GM21526 (cell line): ENCODE measurements around the gene PCDHB12.
"Not testable (repeated sequence)": the region's sequence is repeated elsewhere in the genome, so short reads cannot be mapped to it uniquely, and the experiment has no call there.

Source experiments
- ATAC-seq: cut with Tn5 transposase; IDR thresholded peaks from one replicate; pipeline ENCODE4 v1.9.1; 2021; ENCODE audit warnings: moderate library complexity; ENCODE audit not compliant: unreplicated experiment, low FRiP score

Gene PCDHB12

GRCh38 chr5:141201646-141202045 is 6.9 kb upstream of the PCDHB12 start:
- not testable (repeated sequence) for ATAC-seq

DNA sequence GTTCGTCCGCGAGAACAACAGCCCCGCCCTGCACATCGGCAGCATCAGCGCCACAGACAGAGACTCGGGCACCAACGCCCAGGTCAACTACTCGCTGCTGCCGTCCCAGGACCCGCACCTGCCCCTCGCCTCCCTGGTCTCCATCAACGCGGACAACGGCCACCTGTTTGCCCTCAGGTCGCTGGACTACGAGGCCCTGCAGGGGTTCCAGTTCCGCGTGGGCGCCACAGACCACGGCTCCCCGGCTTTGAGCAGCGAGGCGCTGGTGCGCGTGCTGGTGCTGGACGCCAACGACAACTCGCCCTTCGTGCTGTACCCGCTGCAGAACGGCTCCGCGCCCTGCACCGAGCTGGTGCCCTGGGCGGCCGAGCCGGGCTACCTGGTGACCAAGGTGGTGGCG is 1.8 kb downstream of the PCDHB12 start:
- not testable (repeated sequence) for ATAC-seq

DNA sequence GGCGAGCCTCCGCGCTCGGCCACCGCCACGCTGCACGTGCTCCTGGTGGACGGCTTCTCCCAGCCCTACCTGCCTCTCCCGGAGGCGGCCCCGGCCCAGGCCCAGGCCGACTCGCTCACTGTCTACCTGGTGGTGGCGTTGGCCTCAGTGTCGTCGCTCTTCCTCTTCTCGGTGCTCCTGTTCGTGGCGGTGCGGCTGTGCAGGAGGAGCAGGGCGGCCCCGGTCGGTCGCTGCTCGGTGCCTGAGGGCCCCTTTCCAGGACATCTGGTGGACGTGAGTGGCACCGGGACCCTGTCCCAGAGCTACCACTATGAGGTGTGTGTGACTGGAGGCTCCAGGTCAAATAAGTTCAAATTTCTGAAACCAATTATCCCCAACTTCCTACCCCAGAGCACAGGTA is 2.3 kb downstream of the PCDHB12 start:
- not testable (repeated sequence) for ATAC-seq

- not testable (repeated sequence) for ATAC-seq
Observed at GRCh38 chr5:141213656-141214339, 5.3 kb downstream of the PCDHB12 start, which contains the start of gene PCDHB13. Gene PCDHB13, plus strand, starts transcription at chr5:141213919. Its CDS starts 205 bp downstream, at chr5:141214124.

DNA sequence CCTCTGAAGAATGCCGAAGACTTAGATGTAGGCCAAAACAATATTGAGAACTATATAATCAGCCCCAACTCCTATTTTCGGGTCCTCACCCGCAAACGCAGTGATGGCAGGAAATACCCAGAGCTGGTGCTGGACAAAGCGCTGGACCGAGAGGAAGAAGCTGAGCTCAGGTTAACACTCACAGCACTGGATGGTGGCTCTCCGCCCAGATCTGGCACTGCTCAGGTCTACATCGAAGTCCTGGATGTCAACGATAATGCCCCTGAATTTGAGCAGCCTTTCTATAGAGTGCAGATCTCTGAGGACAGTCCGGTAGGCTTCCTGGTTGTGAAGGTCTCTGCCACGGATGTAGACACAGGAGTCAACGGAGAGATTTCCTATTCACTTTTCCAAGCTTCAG is 6.1 kb downstream of the PCDHB12 start:
- not testable (repeated sequence) for ATAC-seq

DNA sequence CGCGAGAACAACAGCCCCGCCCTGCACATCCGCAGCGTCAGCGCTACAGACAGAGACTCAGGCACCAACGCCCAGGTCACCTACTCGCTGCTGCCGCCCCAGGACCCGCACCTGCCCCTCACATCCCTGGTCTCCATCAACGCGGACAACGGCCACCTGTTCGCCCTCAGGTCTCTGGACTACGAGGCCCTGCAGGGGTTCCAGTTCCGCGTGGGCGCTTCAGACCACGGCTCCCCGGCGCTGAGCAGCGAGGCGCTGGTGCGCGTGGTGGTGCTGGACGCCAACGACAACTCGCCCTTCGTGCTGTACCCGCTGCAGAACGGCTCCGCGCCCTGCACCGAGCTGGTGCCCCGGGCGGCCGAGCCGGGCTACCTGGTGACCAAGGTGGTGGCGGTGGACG is 7.0 kb downstream of the PCDHB12 start:
- ATAC-seq, result not testable (repeated sequence)

GRCh38 chr5:141216035-141216434 is 7.5 kb downstream of the PCDHB12 start:
- not testable (repeated sequence) for ATAC-seq

- ATAC-seq, result no peak
Observed at GRCh38 chr5:141223112-141223783, 14.7 kb downstream of the PCDHB12 start, which contains the start of gene PCDHB14. Gene PCDHB14, plus strand, starts transcription at chr5:141223343. Its CDS starts 163 bp downstream, at chr5:141223506.

DNA sequence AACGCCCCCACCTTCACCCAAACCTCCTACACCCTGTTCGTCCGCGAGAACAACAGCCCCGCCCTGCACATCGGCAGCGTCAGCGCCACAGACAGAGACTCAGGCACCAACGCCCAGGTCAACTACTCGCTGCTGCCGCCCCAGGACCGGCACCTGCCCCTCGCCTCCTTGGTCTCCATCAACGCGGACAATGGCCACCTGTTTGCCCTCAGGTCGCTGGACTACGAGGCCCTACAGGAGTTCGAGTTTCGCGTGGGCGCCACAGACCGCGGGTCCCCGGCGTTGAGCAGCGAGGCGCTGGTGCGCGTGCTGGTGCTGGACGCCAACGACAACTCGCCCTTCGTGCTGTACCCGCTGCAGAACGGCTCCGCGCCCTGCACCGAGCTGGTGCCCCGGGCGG is 16.3 kb downstream of the PCDHB12 start:
- ATAC-seq, result not testable (repeated sequence)

DNA sequence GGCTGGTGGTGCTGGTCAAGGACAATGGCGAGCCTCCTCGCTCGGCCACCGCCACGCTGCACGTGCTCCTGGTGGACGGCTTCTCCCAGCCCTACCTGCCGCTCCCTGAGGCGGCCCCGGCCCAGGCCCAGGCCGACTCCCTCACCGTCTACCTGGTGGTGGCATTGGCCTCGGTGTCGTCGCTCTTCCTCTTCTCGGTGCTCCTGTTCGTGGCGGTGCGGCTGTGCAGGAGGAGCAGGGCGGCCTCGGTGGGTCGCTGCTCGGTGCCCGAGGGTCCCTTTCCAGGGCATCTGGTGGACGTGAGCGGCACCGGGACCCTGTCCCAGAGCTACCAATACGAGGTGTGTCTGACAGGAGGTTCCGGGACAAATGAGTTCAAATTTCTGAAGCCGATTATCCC is 16.9 kb downstream of the PCDHB12 start:
- not testable (repeated sequence) for ATAC-seq

- ATAC-seq, result no peak
Observed at GRCh38 chr5:141234109-141234667, 25.7 kb downstream of the PCDHB12 start.

DNA sequence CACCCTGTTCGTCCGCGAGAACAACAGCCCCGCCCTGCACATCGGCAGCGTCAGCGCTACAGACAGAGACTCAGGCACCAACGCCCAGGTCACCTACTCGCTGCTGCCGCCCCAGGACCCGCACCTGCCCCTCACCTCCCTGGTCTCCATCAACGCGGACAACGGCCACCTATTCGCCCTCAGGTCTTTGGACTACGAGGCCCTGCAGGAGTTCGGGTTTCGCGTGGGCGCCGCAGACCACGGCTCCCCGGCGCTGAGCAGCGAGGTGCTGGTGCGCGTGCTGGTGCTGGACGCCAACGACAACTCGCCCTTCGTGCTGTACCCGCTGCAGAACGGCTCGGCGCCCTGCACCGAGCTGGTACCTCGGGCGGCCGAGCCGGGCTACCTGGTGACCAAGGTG is 27.4 kb downstream of the PCDHB12 start:
- not testable (repeated sequence) for ATAC-seq

GRCh38 chr5:141236516-141237313 is 28.2 kb downstream of the PCDHB12 start:
- ATAC-seq, result no peak

GRCh38 chr5:141241496-141241895 is 33.0 kb downstream of the PCDHB12 start:
- no peak for ATAC-seq

DNA sequence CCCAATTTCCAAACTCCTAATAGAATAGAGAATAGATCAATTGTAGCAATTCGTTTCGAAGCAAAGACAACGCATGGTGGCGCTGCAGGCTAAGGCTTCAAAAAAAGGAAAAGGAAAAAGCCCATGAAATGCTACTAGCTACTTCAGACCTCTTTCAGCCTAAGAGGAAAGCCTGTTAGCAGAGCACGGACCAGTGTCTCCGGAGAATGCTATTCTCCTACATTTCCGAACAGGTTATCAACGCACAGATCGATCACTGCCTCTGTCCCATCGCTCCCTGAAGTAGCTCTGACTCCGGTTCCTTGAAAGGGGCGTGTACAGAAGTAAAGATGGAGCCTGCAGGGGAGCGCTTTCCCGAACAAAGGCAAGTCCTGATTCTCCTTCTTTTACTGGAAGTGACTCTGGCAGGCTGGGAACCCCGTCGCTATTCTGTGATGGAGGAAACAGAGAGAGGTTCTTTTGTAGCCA is 36.8 kb downstream of the PCDHB12 start, which contains the start of gene PCDHB15:
PCDHB15 (plus strand) TSS at position 146 of the 468 bp plus-strand sequence; CDS start at position 330, 184 bp downstream.
- ATAC-seq, result no peak

GRCh38 chr5:141246971-141247370 is 38.5 kb downstream of the PCDHB12 start:
- not testable (repeated sequence) for ATAC-seq

GRCh38 chr5:141247434-141247833 is 38.9 kb downstream of the PCDHB12 start:
- not testable (repeated sequence) for ATAC-seq

DNA sequence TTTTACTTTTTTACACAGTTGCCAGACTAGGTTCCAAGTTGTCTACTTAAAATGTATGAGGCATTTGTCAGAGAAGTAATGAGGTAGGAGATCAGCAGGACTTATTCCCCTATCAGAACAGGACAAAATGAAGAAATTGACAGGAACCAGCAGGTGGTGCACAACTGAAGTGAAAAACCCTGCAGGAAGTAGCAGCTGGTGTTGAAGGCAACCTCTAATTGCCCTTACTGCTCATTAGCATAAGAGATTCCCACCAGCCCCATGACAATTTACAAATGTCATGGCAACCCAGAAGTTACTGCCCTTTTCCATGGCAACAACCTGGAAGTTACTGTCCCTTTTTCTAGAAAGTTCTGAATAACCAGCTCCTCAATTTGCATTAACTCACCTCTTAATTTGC is 42.1 kb downstream of the PCDHB12 start:
- no peak for ATAC-seq

DNA sequence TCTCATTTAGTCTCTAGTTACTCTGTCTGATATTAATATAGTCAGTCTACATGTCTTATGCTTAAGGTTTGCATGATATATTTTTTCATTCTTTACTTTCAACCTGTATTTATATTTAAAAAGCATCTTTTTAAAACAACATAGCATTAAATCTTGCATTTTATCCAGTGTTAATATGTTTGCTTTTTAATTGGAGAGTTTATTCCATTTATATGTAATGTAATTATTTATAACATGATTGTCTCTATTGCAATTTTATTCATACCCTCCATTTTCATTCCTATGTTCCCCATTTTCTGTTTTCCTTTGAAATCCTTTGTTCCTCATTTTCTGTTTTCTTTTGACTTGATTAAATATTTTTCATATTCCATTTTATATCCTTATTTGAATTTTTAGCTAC is 49.9 kb downstream of the PCDHB12 start:
- ATAC-seq, result no peak

GRCh38 chr5:141258948-141259347 is 50.4 kb downstream of the PCDHB12 start:
- no peak for ATAC-seq
